ENCODE results near the gene PTGR1.

- TF ChIP-seq TAF1 (IDR thresholded peaks at IDR 0.05; ENCODE audit: low read depth) (no peak), MAX (IDR thresholded peaks at IDR 0.05) (no peak), YY1 (IDR thresholded peaks at IDR 0.05; ENCODE audit: low read depth) (no peak), NFIC (IDR thresholded peaks at IDR 0.05) (no peak), RAD21 (IDR thresholded peaks at IDR 0.05; ENCODE audit: low read depth) (no peak), CREB1 (IDR thresholded peaks at IDR 0.05; ENCODE audit: low read depth) (no peak), EP300 (IDR thresholded peaks at IDR 0.05; ENCODE audit: borderline replicate concordance) (no peak), EGR1 (IDR thresholded peaks at IDR 0.05) (no peak), REST (IDR thresholded peaks at IDR 0.05; ENCODE audit: low read depth) (no peak), CEBPB (IDR thresholded peaks at IDR 0.05) (no peak), TCF12 (IDR thresholded peaks at IDR 0.05; ENCODE audit: low read depth) (no peak), TEAD4 (IDR thresholded peaks at IDR 0.05) (no peak)
Observed at GRCh38 chr9:111588846-111589245, 10.6 kb downstream of the PTGR1 start.
